Measurements from ENCODE around the gene USP14.

Gene USP14

DNA sequence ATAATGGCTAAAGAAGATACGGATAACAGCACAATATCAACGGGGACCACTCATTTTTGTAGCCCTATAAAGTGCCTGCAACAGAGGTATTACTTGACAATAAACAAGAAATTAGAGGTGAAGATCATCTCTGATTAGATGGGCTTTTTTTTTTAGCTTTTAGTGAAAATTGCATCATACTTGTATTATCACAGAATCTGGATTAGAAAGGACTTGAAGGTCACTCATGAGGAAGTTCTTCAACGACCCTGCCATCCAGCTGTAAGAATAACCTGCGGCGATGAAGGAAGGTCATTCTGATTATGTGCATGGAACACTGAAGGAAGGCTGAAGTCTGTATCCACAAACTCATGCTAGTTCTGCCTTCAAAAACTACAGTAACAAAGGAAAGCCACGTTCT is 69.0 kb downstream of the USP14 start:
- Histone ChIP-seq H3K4me1 (ENCODE audit: insufficient read depth, low read length) (no peaks in the 10 kb centered on the region), H3K4me3 (ENCODE audit: low read depth in 1 of 2, low read length in 2 of 2) (no peak overlapping the region), H3K9me3 (ENCODE audit: insufficient read depth, low read length, severe bottlenecking) (no peaks in the 10 kb centered on the region), H3K27me3 (ENCODE audit: insufficient read depth, low read length, poor library complexity) (no peaks in the 10 kb centered on the region), H3K4me2 (ENCODE audit: insufficient read depth, low read length) (no peak overlapping the region), H2AFZ (ENCODE audit: low read depth, low read length) (no peak overlapping the region), H3K27ac (ENCODE audit: low read length) (no peak overlapping the region), H3K9ac (ENCODE audit: low read depth, low read length) (no peak overlapping the region), H3K79me2 (ENCODE audit: insufficient read depth, low read length) (no peaks in the 10 kb centered on the region), H4K20me1 (ENCODE audit: insufficient read depth, low read length) (no peaks in the 10 kb centered on the region), H3K36me3 (ENCODE audit: insufficient read depth, low read length) (peaks cover 81% of the 10 kb centered on the region)
- ATAC-seq (ENCODE audit: insufficient read depth, low read depth) = no peak
- no peak for TF ChIP-seq EZH2 (IDR thresholded peaks at IDR 0.05; ENCODE audit: borderline replicate concordance, low read depth, low read length, severe bottlenecking)
- TF ChIP-seq, protein P1, sequence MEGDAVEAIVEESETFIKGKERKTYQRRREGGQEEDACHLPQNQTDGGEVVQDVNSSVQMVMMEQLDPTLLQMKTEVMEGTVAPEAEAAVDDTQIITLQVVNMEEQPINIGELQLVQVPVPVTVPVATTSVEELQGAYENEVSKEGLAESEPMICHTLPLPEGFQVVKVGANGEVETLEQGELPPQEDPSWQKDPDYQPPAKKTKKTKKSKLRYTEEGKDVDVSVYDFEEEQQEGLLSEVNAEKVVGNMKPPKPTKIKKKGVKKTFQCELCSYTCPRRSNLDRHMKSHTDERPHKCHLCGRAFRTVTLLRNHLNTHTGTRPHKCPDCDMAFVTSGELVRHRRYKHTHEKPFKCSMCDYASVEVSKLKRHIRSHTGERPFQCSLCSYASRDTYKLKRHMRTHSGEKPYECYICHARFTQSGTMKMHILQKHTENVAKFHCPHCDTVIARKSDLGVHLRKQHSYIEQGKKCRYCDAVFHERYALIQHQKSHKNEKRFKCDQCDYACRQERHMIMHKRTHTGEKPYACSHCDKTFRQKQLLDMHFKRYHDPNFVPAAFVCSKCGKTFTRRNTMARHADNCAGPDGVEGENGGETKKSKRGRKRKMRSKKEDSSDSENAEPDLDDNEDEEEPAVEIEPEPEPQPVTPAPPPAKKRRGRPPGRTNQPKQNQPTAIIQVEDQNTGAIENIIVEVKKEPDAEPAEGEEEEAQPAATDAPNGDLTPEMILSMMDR (IDR thresholded peaks at IDR 0.05; ENCODE audit: borderline replicate concordance, extremely low read depth, low read length, poor library complexity, severe bottlenecking) = no peak
- no peak for DNase-seq

DNA sequence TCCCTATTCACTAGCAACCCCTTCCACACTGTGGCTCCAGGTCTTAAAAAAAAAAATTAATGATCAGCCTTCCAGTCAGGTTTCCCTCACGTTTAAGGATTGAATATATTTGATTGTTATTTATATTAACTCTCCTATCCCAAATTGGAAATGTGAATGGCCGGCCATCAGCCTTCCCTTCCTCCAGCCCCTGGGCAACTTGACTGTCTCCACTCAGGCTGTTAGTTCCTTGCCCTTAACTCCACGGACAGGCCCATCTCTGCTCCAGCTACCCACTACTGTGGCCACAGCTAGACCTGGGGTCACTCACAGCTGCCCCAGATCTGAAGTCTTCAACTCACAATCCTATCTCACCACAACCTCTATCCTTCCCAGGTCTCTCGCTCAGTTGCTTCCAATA is 69.5 kb downstream of the USP14 start:
- Histone ChIP-seq H3K4me1 (ENCODE audit: insufficient read depth, low read length) (no peaks in the 10 kb centered on the region), H3K9me3 (ENCODE audit: insufficient read depth, low read length, severe bottlenecking) (no peaks in the 10 kb centered on the region), H3K9ac (ENCODE audit: low read depth, low read length) (no peak overlapping the region), H4K20me1 (ENCODE audit: insufficient read depth, low read length) (no peaks in the 10 kb centered on the region), H3K4me2 (ENCODE audit: insufficient read depth, low read length) (no peak overlapping the region), H3K79me2 (ENCODE audit: insufficient read depth, low read length) (no peaks in the 10 kb centered on the region), H3K27ac (ENCODE audit: low read length) (no peak overlapping the region), H2AFZ (ENCODE audit: low read depth, low read length) (no peak overlapping the region), H3K36me3 (ENCODE audit: insufficient read depth, low read length) (peaks cover 76% of the 10 kb centered on the region), H3K4me3 (ENCODE audit: low read depth in 1 of 2, low read length in 2 of 2) (no peak overlapping the region), H3K27me3 (ENCODE audit: insufficient read depth, low read length, poor library complexity) (no peaks in the 10 kb centered on the region)
- TF ChIP-seq, protein P1 (IDR thresholded peaks at IDR 0.05; ENCODE audit: borderline replicate concordance, extremely low read depth, low read length, poor library complexity, severe bottlenecking) = no peak
- no peak for TF ChIP-seq EZH2 (IDR thresholded peaks at IDR 0.05; ENCODE audit: borderline replicate concordance, low read depth, low read length, severe bottlenecking)
- no peak for DNase-seq
- ATAC-seq (ENCODE audit: insufficient read depth, low read depth) = no peak

DNA sequence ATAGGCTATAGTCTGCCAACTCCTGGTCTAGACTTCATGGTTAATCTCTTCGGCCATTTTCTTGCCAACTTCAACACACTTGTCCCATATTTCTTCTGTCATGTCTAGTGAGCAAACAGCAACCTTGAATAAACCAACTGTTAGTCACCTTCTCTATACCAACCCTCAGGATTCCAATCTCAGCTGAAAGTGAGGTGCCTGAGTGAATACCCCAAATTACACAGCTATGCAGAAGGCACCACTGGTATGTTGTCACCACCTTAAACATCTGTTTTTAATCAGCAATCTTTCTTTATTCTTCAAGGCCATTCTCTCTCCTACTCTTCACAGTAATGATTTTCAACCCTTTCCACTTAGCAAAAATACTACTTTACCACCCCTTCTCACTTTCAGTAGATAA is 70.2 kb downstream of the USP14 start:
- no peaks in the 10 kb centered on the region for H3K27me3 ChIP-seq (ENCODE audit: insufficient read depth, low read length, poor library complexity)
- no peaks in the 10 kb centered on the region for H3K79me2 ChIP-seq (ENCODE audit: insufficient read depth, low read length)
- no peak for ATAC-seq (ENCODE audit: insufficient read depth, low read depth)

More for the DNA sequence above, 70.2 kb downstream of the USP14 start:
- Histone ChIP-seq H2AFZ (ENCODE audit: low read depth, low read length) (no peak overlapping the region), H3K9ac (ENCODE audit: low read depth, low read length) (no peak overlapping the region), H3K36me3 (ENCODE audit: insufficient read depth, low read length) (peaks cover 69% of the 10 kb centered on the region), H3K4me1 (ENCODE audit: insufficient read depth, low read length) (no peaks in the 10 kb centered on the region), H3K4me3 (ENCODE audit: low read depth in 1 of 2, low read length in 2 of 2) (no peak overlapping the region), H4K20me1 (ENCODE audit: insufficient read depth, low read length) (no peaks in the 10 kb centered on the region), H3K4me2 (ENCODE audit: insufficient read depth, low read length) (no peak overlapping the region), H3K9me3 (ENCODE audit: insufficient read depth, low read length, severe bottlenecking) (no peaks in the 10 kb centered on the region), H3K27ac (ENCODE audit: low read length) (no peak overlapping the region)
- no peak for DNase-seq
- no peak for TF ChIP-seq EZH2 (IDR thresholded peaks at IDR 0.05; ENCODE audit: borderline replicate concordance, low read depth, low read length, severe bottlenecking)
- TF ChIP-seq, protein P1 (IDR thresholded peaks at IDR 0.05; ENCODE audit: borderline replicate concordance, extremely low read depth, low read length, poor library complexity, severe bottlenecking) = no peak

Data from DND-41 (cell line).